GM18873 (cell line): ENCODE measurements around the gene GBA2.

Experiments
- ATAC-seq: cut with Tn5 transposase; IDR thresholded peaks from one replicate; pipeline ENCODE4 v1.9.1; 2021; ENCODE audit warnings: mild to moderate bottlenecking, moderate library complexity, moderate number of reproducible peaks; ENCODE audit not compliant: unreplicated experiment, low FRiP score

Gene GBA2

GRCh38 chr9:35767458-35767857 lies 18.4 kb upstream of the GBA2 start:
- ATAC-seq = no peak

- no peak for ATAC-seq
Measured at GRCh38 chr9:35766997-35767396, 18.0 kb upstream of the GBA2 start.

- ATAC-seq = no peak
Measured at GRCh38 chr9:35763803-35764202, 14.8 kb upstream of the GBA2 start.

GRCh38 chr9:35763181-35763580 lies 14.2 kb upstream of the GBA2 start:
- no peak for ATAC-seq

- no peak for ATAC-seq
Measured at GRCh38 chr9:35760651-35761050, 11.6 kb upstream of the GBA2 start.

- ATAC-seq = no peak
Measured at GRCh38 chr9:35759795-35760194, 10.8 kb upstream of the GBA2 start.

- no peak for ATAC-seq
Measured at GRCh38 chr9:35758475-35759050, 9.5 kb upstream of the GBA2 start.

- ATAC-seq = no peak
Measured at GRCh38 chr9:35757892-35758275, 8.9 kb upstream of the GBA2 start.

- no peak for ATAC-seq
Measured at GRCh38 chr9:35757226-35757891, 8.3 kb upstream of the GBA2 start.

- no peak for ATAC-seq
Measured at GRCh38 chr9:35756275-35757225, 7.5 kb upstream of the GBA2 start.

- no peak for ATAC-seq
Measured at GRCh38 chr9:35755071-35755470, 6.0 kb upstream of the GBA2 start.

- ATAC-seq = no peak
Measured at GRCh38 chr9:35754264-35754663, 5.2 kb upstream of the GBA2 start, which contains the start of gene MSMP. MSMP (minus strand) TSS chr9:35754276; CDS start chr9:35754129, 147 bp downstream.

GRCh38 chr9:35753466-35753865 lies 4.4 kb upstream of the GBA2 start:
- ATAC-seq = no peak

GRCh38 chr9:35750256-35750531 lies 1.2 kb upstream of the GBA2 start:
- no peak for ATAC-seq

- ATAC-seq = no peak
Measured at GRCh38 chr9:35749515-35750255, 657 bp upstream of the GBA2 start.

GRCh38 chr9:35748242-35748857 lies 678 bp downstream of the GBA2 start:
- peak; percentile 2 for ATAC-seq

- no peak for ATAC-seq
Measured at GRCh38 chr9:35746583-35746982, 2.4 kb downstream of the GBA2 start.

- no peak for ATAC-seq
Measured at GRCh38 chr9:35745569-35745968, 3.5 kb downstream of the GBA2 start.

GRCh38 chr9:35743880-35744518 lies 5.0 kb downstream of the GBA2 start:
- no peak for ATAC-seq

GRCh38 chr9:35743452-35743851 lies 5.6 kb downstream of the GBA2 start:
- no peak for ATAC-seq
